Activated CD4-positive, CD25-positive, alpha-beta regulatory T cell treated with anti-CD3 and anti-CD28 coated beads, Interleukin-2, amount 50 U/mL, for 72 hours (primary cell): ENCODE data around the gene MAP3K13.

Experiments
- DNase-seq: peaks from one replicate; pipeline ENCODE4 v3.0.0; 2021

MAP3K13 gene, protein sequence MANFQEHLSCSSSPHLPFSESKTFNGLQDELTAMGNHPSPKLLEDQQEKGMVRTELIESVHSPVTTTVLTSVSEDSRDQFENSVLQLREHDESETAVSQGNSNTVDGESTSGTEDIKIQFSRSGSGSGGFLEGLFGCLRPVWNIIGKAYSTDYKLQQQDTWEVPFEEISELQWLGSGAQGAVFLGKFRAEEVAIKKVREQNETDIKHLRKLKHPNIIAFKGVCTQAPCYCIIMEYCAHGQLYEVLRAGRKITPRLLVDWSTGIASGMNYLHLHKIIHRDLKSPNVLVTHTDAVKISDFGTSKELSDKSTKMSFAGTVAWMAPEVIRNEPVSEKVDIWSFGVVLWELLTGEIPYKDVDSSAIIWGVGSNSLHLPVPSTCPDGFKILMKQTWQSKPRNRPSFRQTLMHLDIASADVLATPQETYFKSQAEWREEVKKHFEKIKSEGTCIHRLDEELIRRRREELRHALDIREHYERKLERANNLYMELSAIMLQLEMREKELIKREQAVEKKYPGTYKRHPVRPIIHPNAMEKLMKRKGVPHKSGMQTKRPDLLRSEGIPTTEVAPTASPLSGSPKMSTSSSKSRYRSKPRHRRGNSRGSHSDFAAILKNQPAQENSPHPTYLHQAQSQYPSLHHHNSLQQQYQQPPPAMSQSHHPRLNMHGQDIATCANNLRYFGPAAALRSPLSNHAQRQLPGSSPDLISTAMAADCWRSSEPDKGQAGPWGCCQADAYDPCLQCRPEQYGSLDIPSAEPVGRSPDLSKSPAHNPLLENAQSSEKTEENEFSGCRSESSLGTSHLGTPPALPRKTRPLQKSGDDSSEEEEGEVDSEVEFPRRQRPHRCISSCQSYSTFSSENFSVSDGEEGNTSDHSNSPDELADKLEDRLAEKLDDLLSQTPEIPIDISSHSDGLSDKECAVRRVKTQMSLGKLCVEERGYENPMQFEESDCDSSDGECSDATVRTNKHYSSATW

DNA sequence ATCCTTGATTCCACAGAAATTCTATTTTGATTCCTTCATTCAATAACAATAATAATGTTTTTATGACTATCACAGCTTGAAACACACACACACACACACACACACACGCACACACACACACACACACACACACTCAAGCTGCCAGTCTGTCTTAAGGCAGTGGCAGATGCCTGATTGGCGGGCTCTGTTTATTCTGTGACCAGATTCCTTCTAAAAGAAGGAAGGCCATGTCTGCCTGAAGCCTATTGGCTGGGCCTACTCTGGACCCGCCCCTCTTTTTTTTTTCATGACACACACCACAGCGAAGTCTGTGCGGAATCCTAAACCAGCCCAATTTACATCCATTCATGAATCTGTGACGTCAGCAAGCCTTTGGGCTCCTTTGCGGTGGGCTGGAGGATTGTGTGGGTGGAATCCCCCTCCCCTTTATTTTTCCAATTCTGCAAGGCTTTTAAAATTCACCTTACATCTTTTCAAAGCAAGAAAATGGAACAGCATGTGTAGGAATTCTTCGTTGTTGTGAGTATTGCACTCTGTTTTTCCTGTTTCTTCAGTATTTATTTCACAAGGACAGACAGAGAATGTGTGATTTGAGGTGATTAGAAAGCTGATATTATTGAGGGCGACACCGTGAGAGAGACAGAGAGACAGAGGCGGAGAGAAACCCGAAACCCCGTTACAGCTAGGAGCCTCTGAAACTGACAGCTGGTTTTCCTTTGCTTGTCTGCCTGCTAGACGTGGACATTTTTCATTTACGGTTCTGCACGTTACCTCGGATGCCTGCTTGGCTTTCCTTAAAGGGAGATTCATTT lies at the start of gene MAP3K13:
TSS of gene MAP3K13 (plus strand) at position 287 of the 812 bp plus-strand sequence. CDS start 65,446 bp downstream, outside the sequence.
- DNase-seq = no peak

DNA sequence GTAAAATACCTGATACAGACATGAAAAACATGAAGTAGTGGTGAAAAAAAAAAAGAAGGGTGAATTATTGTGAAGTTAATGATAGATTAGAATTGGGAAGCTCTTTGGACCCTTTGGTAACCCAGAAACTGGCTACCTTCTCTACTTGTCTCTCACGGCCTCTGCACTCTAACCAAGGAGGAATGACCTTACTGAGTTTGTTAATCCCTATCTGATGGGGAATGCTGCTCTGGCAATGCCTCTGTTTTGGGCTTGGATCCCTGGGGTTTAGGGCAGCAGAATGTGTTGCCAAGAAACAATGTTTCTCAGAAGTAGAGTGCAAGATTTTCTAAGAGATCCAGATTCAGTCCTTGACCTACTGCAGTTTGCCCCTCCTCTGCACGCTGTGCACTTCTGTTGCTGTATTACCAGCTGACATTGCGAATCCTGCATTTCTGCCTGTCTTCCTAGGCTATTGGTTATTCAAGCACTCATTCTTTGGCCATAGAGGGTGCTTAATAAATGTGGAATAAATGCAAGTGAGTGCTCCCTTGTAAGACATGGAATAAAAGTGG lies 49.2 kb upstream of the MAP3K13 start:
- DNase-seq = no peak

DNA sequence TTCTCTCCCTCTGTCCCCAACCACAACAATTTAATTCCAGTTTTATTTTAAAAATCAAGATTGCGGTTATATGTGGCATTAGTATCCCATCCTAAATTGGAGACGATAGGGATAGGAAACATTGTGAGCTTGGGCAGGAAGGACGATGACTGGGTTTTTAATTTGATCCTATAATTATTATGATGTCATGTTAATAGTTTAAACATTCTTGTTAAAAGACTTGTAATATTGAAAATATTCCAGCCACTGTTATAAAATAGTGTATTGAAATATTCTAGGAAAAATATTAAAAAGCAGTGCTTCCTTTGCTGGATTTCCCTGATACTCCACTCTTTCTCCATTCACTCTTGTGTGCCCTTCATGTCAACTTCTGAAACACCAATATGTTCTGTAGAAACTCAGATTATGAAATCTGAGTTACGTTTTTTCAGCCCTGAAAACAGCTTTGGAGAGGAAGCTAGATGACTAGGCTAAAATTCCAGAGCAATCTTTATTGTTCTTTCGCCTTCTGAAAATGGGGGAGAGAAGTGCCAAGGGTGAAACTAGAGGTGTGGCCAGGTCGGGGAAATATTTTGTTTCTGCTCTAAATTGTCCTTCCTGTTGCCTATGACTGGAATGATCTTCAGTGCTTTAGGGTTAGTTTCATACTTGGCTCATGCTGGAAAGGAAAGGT lies 46.1 kb upstream of the MAP3K13 start:
- DNase-seq = no peak

DNA sequence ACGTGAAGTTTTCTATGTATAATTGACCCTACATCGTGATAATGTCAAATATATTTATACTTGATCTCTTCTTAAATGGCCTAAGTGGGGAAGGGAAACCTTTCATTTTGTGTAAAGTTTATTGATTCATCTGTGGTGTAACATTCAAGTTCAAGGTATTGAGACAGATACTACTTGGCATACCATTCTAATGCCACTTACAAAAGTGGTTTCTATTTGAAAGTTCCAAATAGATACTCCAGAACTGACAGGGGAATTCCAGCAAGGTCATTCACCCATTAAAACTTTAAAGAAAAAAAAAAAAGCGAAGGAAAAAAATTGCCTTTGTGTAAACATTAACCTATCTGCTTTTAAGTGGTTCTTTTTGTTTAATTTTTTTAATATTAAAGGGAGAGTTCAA lies 45.3 kb upstream of the MAP3K13 start:
- DNase-seq = no peak

DNA sequence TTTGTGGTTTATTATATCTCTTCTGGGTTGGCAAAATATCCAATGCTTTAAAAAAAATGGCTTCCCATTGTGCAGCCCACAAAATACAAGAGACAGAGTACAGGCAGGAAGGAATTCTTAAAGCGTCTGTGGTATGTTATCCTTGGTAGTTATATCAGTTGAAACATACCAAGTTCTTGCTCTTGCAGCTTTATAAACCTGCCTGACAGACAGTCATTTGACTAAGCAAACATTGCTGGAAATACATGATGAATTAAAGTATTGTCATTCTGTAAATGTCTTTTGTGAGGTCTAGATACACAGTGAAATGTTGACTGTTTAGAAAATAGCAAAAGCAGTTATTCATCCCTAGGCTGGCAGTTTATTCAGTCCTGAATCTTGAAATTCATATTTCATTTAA lies 44.8 kb upstream of the MAP3K13 start:
- no peak for DNase-seq

DNA sequence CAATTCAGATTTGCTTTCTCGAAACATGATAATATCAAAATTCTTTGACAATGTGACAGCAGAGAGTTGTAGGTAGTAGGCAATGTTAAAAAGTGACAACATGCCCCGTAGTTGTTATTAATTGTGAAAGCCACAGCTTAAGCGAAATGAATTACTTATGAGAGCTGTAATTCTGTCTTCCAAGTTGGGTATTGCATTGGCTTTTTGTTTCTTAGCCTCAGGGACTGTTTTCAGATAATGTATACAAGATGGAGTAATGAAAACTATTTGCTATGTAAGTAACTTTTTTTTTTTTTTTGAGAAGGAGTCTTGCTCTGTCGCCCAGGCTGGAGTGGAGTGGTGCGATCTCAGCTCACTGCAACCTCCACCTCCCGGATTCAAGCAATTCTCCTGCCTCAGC lies 43.1 kb upstream of the MAP3K13 start:
- DNase-seq = no peak

DNA sequence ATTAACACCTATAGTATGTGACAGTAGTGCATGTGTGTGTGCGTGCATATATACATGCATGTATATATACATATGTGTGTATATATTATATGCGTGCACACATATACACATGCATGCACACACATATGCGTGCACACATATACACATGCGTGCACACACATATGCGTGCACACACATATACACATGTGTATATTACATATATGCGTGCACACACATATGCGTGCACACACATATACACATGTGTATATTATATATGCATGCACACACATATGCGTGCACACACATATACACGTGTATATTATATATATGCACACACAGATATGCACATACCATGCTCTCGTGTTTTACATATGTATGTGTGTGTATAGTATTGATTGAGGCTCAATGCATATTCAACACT lies 42.0 kb upstream of the MAP3K13 start:
- DNase-seq = no peak

DNA sequence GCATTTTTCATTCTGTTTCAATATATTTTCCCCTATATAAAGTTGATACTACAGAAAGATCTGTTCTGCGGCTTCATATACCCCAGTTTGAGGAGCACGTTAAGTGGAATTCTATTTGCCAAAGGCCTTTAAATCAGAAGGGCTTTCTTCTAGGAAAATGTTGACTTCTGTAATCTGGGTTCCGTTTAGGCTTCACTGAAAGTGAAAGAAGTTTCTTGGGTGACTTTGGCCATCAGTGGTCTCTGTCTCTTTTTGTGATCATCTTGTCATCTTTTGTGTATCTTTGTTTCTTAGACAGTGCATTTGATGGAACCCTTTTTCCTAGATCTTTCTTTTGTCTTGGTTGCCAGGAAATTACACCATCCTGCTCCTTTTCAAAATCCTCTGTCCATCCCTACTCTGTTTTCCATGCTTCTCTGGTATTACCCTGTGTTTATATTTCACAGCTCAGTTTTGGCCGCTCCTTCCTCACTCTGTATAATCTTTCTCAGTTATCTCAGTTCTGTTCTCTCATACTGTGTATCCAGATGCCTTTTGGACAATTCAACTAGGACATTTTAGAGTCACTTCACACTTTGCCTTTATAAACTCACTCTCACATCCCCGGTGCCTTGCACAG lies 40.7 kb upstream of the MAP3K13 start:
- no peak for DNase-seq

DNA sequence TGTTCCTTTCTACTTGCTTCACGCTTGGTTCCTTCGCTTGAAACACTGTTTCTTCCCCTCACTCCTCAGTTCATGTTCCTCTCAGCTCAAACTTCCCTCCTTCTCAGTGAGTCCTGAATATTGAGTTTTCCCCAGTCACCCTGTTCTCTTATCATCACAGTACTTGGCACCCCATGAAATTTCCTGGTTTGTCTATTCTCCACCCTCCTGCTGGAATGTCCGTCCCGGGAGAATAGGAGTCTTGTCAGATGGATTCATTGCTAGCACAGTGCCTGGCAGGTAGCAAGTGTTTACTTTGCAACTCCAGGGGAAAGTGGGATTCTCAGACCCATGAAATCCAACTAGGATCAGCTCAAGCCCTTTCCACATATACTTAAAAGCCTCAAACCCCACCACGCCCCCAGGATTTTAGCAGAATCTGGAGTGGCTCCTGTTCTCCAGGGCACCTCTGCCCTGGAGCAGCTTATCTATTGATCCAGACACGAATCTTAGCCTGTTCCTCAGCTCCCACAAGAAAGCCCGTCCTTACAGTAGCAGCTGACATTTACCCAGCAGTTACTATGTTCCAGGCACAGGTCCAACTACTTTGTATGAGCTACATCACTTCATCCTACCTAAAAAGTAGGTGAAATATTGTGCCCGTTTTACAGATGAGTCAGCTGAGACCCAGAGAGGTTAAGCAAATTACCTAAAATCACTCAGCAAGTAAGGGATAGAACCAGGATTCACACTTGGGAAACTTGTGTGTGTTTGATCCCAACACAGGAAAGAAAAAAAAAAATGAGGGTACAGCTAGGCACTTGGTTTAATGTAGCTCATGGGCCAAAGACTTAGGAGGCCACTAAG lies 36.8 kb upstream of the MAP3K13 start:
- DNase-seq = no peak

DNA sequence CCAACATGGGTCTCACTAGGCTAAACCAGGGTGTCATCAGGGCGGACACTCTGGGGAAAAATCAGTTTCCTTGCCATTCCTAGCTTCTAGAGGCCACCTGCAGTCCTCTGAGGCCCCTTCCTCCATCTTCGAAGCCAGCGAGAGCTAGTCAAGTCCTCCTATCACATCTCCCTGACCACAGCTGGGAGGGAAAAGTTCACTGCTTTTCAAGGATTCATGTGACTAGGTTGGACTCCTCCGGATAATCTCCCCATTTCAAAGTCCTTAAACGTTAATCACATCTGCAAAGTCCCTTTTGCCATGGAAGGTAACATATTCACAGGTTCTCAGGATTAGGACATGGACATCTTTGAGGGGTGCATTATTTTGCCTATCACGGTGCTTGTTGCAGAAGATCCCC lies 35.9 kb upstream of the MAP3K13 start:
- DNase-seq = no peak

DNA sequence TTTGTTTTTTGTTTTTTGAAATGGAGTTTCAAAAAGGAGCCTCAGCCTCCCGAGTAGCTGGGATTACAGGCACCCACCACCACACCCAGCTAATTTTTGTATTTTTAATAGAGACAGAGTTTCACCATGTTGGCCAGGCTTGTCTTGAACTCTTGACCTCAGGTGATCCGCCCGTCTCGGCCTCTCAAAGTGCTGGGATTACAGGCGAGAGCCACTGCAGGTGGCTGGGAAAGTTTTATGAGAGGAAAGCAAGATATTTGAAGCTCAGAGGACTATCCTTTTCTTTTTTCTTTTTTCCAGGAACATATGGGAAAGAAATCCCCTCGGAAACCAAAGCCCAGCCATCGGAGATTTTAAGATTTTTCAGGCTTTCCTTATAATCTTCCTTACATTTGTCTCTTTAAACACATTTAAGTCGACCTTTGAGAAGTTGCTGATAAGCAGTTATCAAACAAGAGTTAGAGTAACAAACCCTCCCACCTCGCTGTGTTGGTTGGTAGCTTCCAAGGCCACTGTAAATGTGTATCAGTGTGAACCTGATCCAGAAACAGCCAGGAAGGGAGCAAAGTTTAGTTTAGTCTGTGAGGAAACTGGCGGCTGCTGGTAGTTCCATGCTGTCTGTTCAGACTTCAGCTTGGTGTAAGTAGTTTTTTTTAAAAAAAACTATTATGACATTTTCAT lies 34.5 kb upstream of the MAP3K13 start:
- no peak for DNase-seq

DNA sequence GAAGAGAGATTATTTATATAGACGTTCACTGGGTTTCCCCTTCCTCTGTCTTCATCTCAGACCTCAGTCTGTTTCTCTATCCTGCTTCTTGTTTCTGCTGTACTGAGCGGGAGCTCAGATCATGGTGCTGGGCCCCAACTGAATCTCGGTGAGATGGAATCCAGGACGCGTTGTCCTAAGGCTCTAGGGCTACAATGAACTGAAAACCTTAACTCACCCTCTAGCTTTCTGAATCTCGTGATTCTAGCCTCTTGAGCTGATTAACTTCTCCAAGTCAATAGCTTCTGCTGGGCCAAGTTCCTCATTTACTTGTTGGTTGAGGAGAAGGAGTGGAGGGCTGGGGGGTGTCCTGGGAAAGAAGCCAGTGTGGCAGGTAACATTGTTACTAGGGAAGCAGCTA lies 32.7 kb upstream of the MAP3K13 start:
- DNase-seq = no peak

DNA sequence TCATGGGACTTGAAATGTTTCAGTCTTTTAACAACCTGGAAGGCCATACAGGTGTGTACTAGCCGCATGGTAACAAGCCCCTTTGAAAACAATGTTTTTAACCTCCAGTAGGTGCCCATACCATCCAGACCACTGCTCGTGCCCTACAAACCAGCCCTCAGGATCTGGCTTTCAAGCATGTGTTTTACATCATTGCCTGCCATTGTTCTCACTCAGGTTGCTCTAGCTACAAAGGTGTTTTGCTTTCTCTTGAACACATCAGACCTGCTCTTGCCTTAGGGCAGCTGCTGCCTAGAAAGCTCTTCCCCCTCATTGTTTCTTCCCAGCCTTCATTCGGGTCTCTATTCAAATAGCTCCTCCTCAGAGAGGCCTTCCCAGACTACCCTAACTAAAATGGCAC lies 32.3 kb upstream of the MAP3K13 start:
- no peak for DNase-seq

DNA sequence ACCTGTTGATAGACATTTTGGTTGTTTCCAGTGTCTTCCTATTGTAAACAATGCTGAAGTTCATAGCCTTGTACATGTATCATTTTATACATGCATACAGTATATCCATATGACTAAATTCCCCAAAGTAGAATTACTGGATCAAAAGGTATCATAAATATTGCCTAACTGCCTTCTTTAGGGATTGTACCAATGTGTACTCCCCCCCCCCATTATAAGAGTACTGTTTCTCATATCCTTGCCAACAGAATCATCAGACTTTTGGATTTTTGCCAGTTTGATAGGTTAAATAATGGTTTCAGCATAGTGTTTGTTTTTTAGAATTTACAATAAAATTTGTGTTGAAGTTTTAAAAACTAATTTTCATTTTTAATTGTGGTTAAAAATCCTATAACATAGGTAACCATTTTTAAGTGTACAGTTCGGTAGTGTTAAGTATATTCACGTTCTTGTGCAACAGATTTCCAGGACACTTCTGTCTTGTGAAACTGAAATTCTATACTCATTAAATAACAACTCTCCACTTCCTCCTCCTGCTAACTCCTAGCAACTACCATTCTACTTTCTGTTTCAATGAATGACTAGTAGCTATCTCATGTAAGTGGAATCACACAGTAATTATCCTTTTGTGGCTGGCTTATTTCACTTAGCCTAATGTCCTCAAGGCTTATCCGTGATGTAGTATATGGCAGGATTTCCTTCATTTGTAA lies 30.8 kb upstream of the MAP3K13 start:
- no peak for DNase-seq

DNA sequence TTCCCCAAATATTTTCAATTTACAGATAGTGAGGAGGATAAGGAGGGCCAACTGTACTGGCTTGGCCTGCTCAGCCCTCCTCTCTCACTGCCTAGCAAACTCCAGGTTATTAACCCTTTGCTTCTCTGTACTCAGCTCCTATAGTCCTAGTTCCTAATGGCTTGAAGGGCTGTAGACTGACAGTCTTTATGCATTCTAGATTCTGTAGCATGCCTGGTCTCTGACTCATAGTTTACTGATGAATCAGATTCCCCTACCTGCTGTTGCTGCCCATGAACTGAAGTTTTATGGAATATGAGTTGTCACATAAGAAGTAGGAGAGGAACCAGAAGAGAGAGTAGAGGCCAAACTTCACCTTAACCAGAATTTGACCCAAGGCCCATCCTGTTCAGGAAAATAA lies 27.1 kb upstream of the MAP3K13 start:
- DNase-seq = no peak

DNA sequence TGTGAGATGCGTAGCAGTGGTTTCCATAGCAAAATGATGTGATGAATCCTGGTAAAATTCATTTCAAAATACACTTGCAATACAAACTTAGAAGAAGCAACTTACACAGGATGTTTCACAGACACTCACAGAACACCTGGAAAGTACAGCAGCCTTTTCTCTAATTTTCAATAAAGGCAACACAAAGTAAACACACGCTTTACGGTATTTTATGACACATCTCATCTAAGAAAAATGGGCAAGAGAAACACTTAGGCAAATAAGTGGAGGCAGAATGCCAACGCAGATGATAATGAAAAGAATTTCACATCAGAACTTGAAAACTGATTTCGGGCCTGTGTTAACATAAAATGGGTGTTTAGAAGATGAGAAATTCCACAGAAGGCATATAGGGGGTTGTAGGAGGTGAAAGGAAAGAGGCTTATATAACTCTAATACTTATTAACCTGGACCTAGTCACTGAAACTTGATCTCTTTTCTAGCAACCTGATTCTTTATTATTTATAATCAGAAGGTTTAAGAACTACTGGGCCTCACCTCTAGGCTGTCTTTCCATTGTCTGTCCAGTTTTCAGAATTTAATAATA lies 25.6 kb upstream of the MAP3K13 start:
- DNase-seq = no peak

DNA sequence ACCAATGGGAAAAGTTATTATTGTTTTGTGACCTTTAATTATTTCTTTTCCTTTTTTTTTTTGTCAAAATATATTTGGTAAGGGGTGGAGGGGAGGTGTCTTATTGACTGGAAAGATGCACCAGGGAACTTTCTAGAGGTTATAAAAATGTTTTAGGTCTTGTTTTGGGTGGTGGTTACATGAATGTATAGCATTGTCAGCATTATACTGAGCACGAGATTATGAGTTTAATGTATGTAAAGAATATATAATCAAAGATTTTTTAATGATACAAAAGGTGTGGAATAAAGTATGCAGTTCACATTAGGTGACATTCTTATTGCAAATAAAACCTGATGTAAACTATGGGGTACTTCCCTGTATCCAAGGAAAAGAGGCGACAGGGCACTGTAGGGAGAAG lies 23.0 kb upstream of the MAP3K13 start:
- no peak for DNase-seq

DNA sequence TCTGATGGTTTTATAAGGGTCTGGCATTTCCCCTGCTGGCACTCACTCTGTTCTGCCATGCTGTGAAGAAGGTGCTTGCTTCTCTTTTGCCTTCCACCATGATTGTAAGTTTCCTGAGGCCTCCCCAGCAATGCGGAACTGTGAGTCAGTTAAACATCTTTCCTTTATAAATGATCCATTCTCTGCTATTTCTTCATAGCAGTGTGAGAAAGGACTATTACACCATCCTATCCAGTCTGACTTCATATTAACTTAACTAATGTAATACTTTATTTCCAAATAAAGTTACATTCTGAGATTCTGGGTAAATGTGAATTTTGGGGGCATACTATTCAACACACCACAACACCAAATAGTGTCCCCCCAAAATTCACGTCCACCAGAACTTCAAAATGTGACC lies 22.2 kb upstream of the MAP3K13 start:
- no peak for DNase-seq
